B cell (primary cell): ENCODE results near the gene CGNL1.

Experiments used
- CTCF ChIP-seq: fragments of 200-600 bp; IDR thresholded peaks from one replicate; pipeline ENCODE4 v1.8.0; 2022; ENCODE audit warnings: antibody characterized with exemption, mild to moderate bottlenecking
- EZH2 ChIP-seq: IDR thresholded peaks from 2 replicates; pipeline ENCODE4 v1.6.1; 2012; ENCODE audit warnings: borderline replicate concordance, low read depth, mild to moderate bottlenecking, moderate library complexity, low read length; ENCODE audit not compliant: insufficient read depth, poor library complexity, severe bottlenecking

- TF ChIP-seq CTCF (no peak), EZH2 (no peak)
Observed at GRCh38 chr15:57553526-57553925, 177.2 kb downstream of the CGNL1 start.
